Neural progenitor cell (in vitro differentiated cells): ENCODE results near the gene TENT5A. TPM values are rescaled to one million over a fixed set of nuclear protein-coding genes. Genes with fewer than 3 reads are reported as not detected.
"Not testable (repeated sequence)": the region's sequence is repeated elsewhere in the genome, so short reads cannot be mapped to it uniquely, and the experiment has no call there.

Experiments
- DNase-seq: peaks from one replicate; pipeline ENCODE4 v3.0.0-alpha.2; 2016; ENCODE audit warnings: low spot score
- H2AFZ ChIP-seq: fragments of 200-600 bp; sonication (generic); replicated peaks from 2 replicates; pipeline ENCODE4 v1.6.1; 2016; ENCODE audit warnings: antibody characterized with exemption
- H3F3A ChIP-seq: fragments of 200-600 bp; sonication (generic); 2 replicates; pipeline ENCODE4 v1.6.1; 2016; ENCODE audit warnings: antibody characterized with exemption, low read depth
- H3K27ac ChIP-seq: fragments of 200-600 bp; sonication (generic); 2 replicates; pipeline ENCODE4 v1.5.1; 2016; ENCODE audit warnings: mild to moderate bottlenecking
- H3K27me3 ChIP-seq: fragments of 200-600 bp; sonication (generic); 2 replicates; pipeline ENCODE4 v1.6.1; 2016; ENCODE audit warnings: mild to moderate bottlenecking, moderate library complexity
- H3K36me3 ChIP-seq: fragments of 200-600 bp; sonication (generic); 2 replicates; pipeline ENCODE4 v1.5.1; 2016
- H3K4me1 ChIP-seq: fragments of 200-600 bp; sonication (generic); 2 replicates; pipeline ENCODE4 v1.6.1; 2016; ENCODE audit warnings: mixed run types
- H3K4me2 ChIP-seq: fragments of 200-600 bp; sonication (generic); 2 replicates; pipeline ENCODE4 v1.6.1; 2016
- H3K4me3 ChIP-seq: fragments of 200-600 bp; sonication (generic); 2 replicates; pipeline ENCODE4 v1.5.1; 2016
- H3K79me2 ChIP-seq: fragments of 200-600 bp; sonication (generic); 2 replicates; pipeline ENCODE4 v1.6.1; 2016; ENCODE audit warnings: low read depth
- H3K9ac ChIP-seq: fragments of 200-600 bp; sonication (generic); 2 replicates; pipeline ENCODE4 v1.6.1; 2016
- H3K9me3 ChIP-seq: fragments of 200-600 bp; sonication (generic); 2 replicates; pipeline ENCODE4 v1.5.1; 2016; ENCODE audit warnings: low read depth
- H4K20me1 ChIP-seq: fragments of 200-600 bp; sonication (generic); 2 replicates; pipeline ENCODE4 v1.6.1; 2016; ENCODE audit warnings: low read depth
- H3K27ac Mint-ChIP-seq: 3 replicates; pipeline ENCODE4 v1.8.0; 2021; ENCODE audit warnings: mixed read lengths
- H3K27me3 Mint-ChIP-seq: 2 replicates; pipeline ENCODE4 v1.8.0; 2022; ENCODE audit warnings: low read depth, mild to moderate bottlenecking, inconsistent platforms, moderate library complexity, mixed read lengths; ENCODE audit not compliant: insufficient read depth
- H3K36me3 Mint-ChIP-seq: 3 replicates; pipeline ENCODE4 v1.8.0; 2021; ENCODE audit warnings: mixed read lengths
- H3K4me1 Mint-ChIP-seq: 3 replicates; pipeline ENCODE4 v1.8.0; 2021; ENCODE audit warnings: mixed read lengths
- H3K4me3 Mint-ChIP-seq: 3 replicates; pipeline ENCODE4 v1.8.0; 2021; ENCODE audit warnings: mild to moderate bottlenecking, moderate library complexity, mixed read lengths
- H3K9me3 Mint-ChIP-seq: 3 replicates; pipeline ENCODE4 v1.8.0; 2020; ENCODE audit warnings: mixed read lengths
- EZH2 ChIP-seq: fragments of 200-600 bp; sonication (generic); IDR thresholded peaks from 2 replicates; pipeline ENCODE4 v1.6.1; 2017; ENCODE audit warnings: antibody characterized with exemption, mild to moderate bottlenecking, moderate library complexity
- EZH2phosphoT487 ChIP-seq: fragments of 200-600 bp; sonication (generic); IDR thresholded peaks from 2 replicates; pipeline ENCODE4 v1.6.1; 2017; ENCODE audit warnings: antibody characterized with exemption
- total RNA-seq: library from RNA; depleted of rRNA; stranded (reverse); fragments of >200 nt; gene quantifications from 2 replicates; pipeline ENCODE4 v1.2.3, GENCODE V29; 2015; ENCODE audit warnings: low replicate concordance
- TF ChIP-seq, protein P1 (sequence below): fragments of 200-600 bp; sonication (generic); IDR thresholded peaks from 2 replicates; pipeline ENCODE4 v1.5.1; 2017; ENCODE audit warnings: antibody characterized with exemption, mild to moderate bottlenecking

TENT5A gene
- total RNA-seq, 1 donor from 2014 or later, result 11.7 TPM

DNA sequence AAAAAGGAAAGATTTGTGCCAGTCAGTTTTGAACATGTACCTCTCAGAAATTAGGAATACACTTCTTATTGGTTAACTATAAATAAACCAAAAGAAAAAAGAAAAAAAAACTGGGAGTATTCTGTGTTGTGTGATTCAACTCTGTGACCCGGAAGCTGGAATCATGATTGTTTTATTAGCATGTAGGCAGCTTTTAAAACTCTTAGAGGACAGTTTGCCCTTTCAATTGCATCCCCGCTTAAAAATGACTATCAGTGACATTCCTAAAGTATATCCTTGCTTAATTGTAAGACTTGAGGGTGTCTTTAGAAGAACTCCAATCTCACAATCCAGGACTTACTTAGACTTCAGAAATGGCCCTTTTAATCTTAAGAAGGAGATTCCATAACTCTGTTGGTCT is 29.1 kb upstream of the TENT5A start:
- Histone ChIP-seq H3K27me3 (no peaks in the 10 kb centered on the region), H2AFZ (no peak overlapping the region), H3K79me2 (no peaks in the 10 kb centered on the region), H3K4me3 (no peak overlapping the region), H3K4me1 (no peaks in the 10 kb centered on the region), H3K36me3 (no peaks in the 10 kb centered on the region), H3K4me2 (no peak overlapping the region), H3K27ac (no peak overlapping the region), H3F3A (no peaks in the 10 kb centered on the region), H4K20me1 (no peaks in the 10 kb centered on the region), H3K9ac (no peak overlapping the region), H3K9me3 (no peaks in the 10 kb centered on the region)
- no peaks in the 10 kb centered on the region for H3K4me1 Mint-ChIP-seq
- no peak overlapping the region for H3K4me3 Mint-ChIP-seq
- DNase-seq, result no peak
- no peaks in the 10 kb centered on the region for H3K36me3 Mint-ChIP-seq
- TF ChIP-seq EZH2 (no peak), EZH2phosphoT487 (no peak)
- TF ChIP-seq, protein P1, sequence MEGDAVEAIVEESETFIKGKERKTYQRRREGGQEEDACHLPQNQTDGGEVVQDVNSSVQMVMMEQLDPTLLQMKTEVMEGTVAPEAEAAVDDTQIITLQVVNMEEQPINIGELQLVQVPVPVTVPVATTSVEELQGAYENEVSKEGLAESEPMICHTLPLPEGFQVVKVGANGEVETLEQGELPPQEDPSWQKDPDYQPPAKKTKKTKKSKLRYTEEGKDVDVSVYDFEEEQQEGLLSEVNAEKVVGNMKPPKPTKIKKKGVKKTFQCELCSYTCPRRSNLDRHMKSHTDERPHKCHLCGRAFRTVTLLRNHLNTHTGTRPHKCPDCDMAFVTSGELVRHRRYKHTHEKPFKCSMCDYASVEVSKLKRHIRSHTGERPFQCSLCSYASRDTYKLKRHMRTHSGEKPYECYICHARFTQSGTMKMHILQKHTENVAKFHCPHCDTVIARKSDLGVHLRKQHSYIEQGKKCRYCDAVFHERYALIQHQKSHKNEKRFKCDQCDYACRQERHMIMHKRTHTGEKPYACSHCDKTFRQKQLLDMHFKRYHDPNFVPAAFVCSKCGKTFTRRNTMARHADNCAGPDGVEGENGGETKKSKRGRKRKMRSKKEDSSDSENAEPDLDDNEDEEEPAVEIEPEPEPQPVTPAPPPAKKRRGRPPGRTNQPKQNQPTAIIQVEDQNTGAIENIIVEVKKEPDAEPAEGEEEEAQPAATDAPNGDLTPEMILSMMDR, result no peak
- H3K27ac Mint-ChIP-seq, result no peak overlapping the region
- no peaks in the 10 kb centered on the region for H3K27me3 Mint-ChIP-seq
- H3K9me3 Mint-ChIP-seq, result no peaks in the 10 kb centered on the region

DNA sequence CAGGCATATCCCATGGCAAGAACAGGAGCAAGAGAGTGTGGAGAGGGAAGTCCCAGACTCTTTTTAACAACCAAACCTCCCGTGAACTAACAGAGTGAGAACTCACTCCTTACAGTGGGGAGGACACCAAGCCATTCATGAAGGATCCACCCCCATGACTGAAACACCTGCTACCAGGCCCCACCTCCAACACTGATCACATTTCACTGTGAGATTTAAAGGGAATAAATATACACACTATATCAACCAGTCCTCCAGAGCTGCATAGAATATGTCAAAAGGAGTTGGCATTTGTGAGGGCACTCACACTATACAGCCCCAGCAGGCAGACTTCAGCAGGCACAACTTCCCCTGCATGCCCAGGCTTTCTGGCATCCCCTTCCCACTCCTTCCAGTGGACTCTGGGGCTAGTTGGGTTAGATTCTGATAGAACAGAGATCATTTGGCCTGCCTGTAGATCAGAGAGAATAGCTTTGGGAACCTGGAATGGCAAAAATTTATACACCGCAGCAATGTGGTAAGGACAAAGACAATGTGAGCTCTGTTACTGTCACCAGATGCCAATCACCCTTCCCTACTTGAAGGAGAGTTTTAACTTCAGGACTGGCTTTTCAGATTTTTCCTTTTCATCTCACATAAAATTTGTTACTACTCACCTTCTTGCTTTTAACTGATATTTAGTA is 25.2 kb upstream of the TENT5A start:
- no peaks in the 10 kb centered on the region for H3K79me2 ChIP-seq
- no peak overlapping the region for H3K4me3 Mint-ChIP-seq
- H3K27me3 ChIP-seq, result no peaks in the 10 kb centered on the region
- H3K36me3 Mint-ChIP-seq, result no peaks in the 10 kb centered on the region
- TF ChIP-seq, protein P1, result no peak
- TF ChIP-seq EZH2phosphoT487, result no peak
- H3K4me2 ChIP-seq, result no peak overlapping the region
- no peaks in the 10 kb centered on the region for H3K9me3 Mint-ChIP-seq
- H3K9me3 ChIP-seq, result no peaks in the 10 kb centered on the region
- H4K20me1 ChIP-seq, result no peaks in the 10 kb centered on the region
- H3F3A ChIP-seq, result no peaks in the 10 kb centered on the region
- no peak overlapping the region for H2AFZ ChIP-seq
- no peak overlapping the region for H3K27ac ChIP-seq
- H3K27me3 Mint-ChIP-seq, result no peaks in the 10 kb centered on the region
- DNase-seq, result no peak
- no peaks in the 10 kb centered on the region for H3K36me3 ChIP-seq
- no peaks in the 10 kb centered on the region for H3K4me1 ChIP-seq
- no peak overlapping the region for H3K4me3 ChIP-seq
- H3K27ac Mint-ChIP-seq, result no peak overlapping the region
- H3K9ac ChIP-seq, result no peak overlapping the region
- no peaks in the 10 kb centered on the region for H3K4me1 Mint-ChIP-seq

DNA sequence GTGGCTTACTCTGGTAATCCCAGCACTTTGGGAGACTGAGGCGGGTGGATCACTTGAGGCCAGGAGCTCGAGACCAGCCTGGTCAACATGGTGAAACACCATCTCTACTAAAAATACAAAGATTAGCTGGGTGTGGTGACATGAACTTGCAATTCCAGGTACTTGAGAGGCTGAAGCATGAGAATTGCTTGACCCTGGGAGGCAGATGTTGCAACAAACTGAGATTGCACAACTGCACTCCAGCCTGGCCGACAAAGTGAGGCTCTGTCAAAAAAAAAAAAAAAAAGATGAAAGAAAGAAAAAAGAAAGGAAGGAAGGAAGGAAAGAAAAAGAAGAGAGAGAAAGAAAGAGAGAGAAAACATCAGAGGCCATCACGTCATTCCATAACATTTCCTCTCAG is 23.7 kb upstream of the TENT5A start:
- not testable (repeated sequence) for H2AFZ ChIP-seq, H3K36me3 ChIP-seq, H3K9ac ChIP-seq, H3K9me3 Mint-ChIP-seq, DNase-seq, H3K4me3 Mint-ChIP-seq, H3K27ac Mint-ChIP-seq, H3K4me1 Mint-ChIP-seq, H3K27me3 ChIP-seq, H3K4me3 ChIP-seq, H3K9me3 ChIP-seq, H3K4me1 ChIP-seq, H3K27me3 Mint-ChIP-seq, H4K20me1 ChIP-seq, H3K36me3 Mint-ChIP-seq, H3K27ac ChIP-seq, H3K79me2 ChIP-seq, H3K4me2 ChIP-seq, H3F3A ChIP-seq

DNA sequence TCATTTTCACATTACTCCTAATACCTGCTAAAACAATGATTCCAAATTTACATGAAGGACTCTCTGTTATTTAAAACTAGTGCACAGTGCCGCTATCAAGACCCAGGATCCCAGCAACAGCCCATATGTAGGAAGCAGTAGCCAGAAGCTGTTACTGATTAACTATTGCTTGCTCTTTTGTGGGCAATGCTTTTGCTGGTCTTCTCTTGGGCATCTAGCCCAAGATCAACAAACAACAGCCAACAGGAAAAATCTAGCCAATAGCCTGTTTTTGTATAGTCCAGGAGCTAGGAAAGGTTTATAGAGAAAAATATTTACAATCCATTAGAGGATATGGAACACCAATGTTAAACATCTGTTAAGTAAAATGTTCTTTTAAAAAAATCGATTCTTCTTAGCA is 22.1 kb upstream of the TENT5A start:
- Mint-ChIP-seq H3K4me3 (no peak overlapping the region), H3K27ac (no peak overlapping the region), H3K9me3 (no peaks in the 10 kb centered on the region), H3K27me3 (no peaks in the 10 kb centered on the region), H3K36me3 (no peaks in the 10 kb centered on the region), H3K4me1 (no peaks in the 10 kb centered on the region)
- Histone ChIP-seq H3K4me2 (no peak overlapping the region), H3K36me3 (no peaks in the 10 kb centered on the region), H3K27me3 (no peaks in the 10 kb centered on the region), H3F3A (no peaks in the 10 kb centered on the region), H2AFZ (no peak overlapping the region), H3K4me3 (no peak overlapping the region), H3K9me3 (no peaks in the 10 kb centered on the region), H3K4me1 (peaks cover 5% of the 10 kb centered on the region), H4K20me1 (no peaks in the 10 kb centered on the region), H3K9ac (no peak overlapping the region), H3K27ac (no peak overlapping the region), H3K79me2 (no peaks in the 10 kb centered on the region)
- no peak for TF ChIP-seq EZH2
- TF ChIP-seq, protein P1, result no peak
- DNase-seq, result no peak
